Tibial artery (tissue), 4 donors: ENCODE results near the gene MFSD8.

Experiments
- DNase-seq, 2 donors: peaks; one replicate each; pipeline ENCODE4 v3.0.0-alpha.2; 2019
- H3K27ac ChIP-seq, 2 donors: fragments of 200-600 bp; sonication (generic) in 1 of 2; 1 replicate in 1 of 2; 2 replicates in 1 of 2; pipeline ENCODE4 v1.5.1; 2018 to 2019; ENCODE audit warnings: mild to moderate bottlenecking in 1 of 2
- H3K27me3 ChIP-seq, 2 donors: fragments of 200-600 bp; sonication (generic) in 1 of 2; one replicate each; pipeline versions ENCODE4 v1.5.1 to v1.6.0; 2016 to 2019
- H3K36me3 ChIP-seq, 3 donors: fragments of 200-600 bp; sonication (generic) in 2 of 3; one replicate each; pipeline ENCODE4 v1.5.1; 2016 to 2019; ENCODE audit warnings: mild to moderate bottlenecking in 2 of 3
- H3K4me1 ChIP-seq, 4 donors: fragments of 200-600 bp; sonication (generic) in 2 of 4; 1 replicate in 3 of 4; 2 replicates in 1 of 4; pipeline ENCODE4 v1.5.1; 2016 to 2019
- H3K4me3 ChIP-seq, 2 donors: fragments of 200-600 bp; sonication (generic) in 1 of 2; 1 replicate in 1 of 2; 2 replicates in 1 of 2; pipeline ENCODE4 v1.5.1; 2018 to 2019; ENCODE audit warnings: mild to moderate bottlenecking in 2 of 2
- H3K9me3 ChIP-seq, 3 donors: fragments of 200-600 bp; sonication (generic) in 1 of 3; one replicate each; pipeline ENCODE4 v1.5.1; 2016 to 2019
- CTCF ChIP-seq, 2 experiments: fragments of 200-600 bp in 1 of 2; fragments of 450-650 bp in 1 of 2; IDR thresholded peaks; one replicate each; pipeline ENCODE4 v1.5.1; 2017 to 2019; ENCODE audit warnings: antibody characterized with exemption in 2 of 2, mild to moderate bottlenecking in 1 of 2, moderate library complexity in 1 of 2
- intact Hi-C: fragments of 100-400 bp; cut with DNase I; formaldehyde crosslinking; loops from one replicate; pipeline ENCODE4 v1.15.0; 2023; ENCODE audit warnings: low total_unique reads

Gene MFSD8

DNA sequence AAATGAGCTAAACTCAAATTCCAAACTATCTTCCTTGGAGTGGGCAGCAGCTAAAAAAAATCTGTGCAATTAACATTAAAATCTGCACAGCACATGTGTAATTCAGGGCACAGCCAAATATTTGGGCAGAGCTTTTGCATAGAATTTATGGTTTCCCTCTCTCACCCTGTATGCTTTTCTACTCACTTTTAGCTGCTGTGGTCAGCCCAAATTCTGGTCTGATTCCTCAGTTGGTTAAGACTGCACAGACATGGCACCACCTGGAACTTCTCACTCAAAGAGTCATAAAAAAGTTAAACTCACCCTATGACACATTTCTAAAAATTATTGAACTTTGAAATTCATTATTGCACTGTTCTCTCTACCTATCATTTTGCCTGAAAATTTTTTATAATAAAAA is 89.2 kb downstream of the MFSD8 start:
- Histone ChIP-seq H3K36me3 (no peaks in the 10 kb centered on the region), H3K27me3 (no peaks in the 10 kb centered on the region), H3K4me1 (peaks cover 0 to 11% (median 5%) of the 10 kb centered on the region in 4 donors), H3K27ac (no peak overlapping the region), H3K4me3 (no peak overlapping the region), H3K9me3 (no peaks in the 10 kb centered on the region)
- DNase-seq = no peak
- TF ChIP-seq CTCF (IDR thresholded peaks at IDR 0.05) = no peak
- intact Hi-C loops = no loop called here

- Histone ChIP-seq H3K27me3 (no peaks in the 10 kb centered on the region), H3K4me3 (no peak overlapping the region), H3K9me3 (no peaks in the 10 kb centered on the region), H3K4me1 (peaks cover 0 to 18% (median 10%) of the 10 kb centered on the region in 4 donors), H3K36me3 (no peaks in the 10 kb centered on the region), H3K27ac (peak overlapping the region; percentile 45 to 51)
- intact Hi-C loops = no loop called here
- no peak for DNase-seq
- TF ChIP-seq CTCF (IDR thresholded peaks at IDR 0.05) = no peak
Observed at GRCh38 chr4:127870688-127871087, 94.3 kb downstream of the MFSD8 start.

- no peak overlapping the region for H3K4me3 ChIP-seq
- no peaks in the 10 kb centered on the region for H3K36me3 ChIP-seq
- no peaks in the 10 kb centered on the region for H3K27me3 ChIP-seq
- DNase-seq = no peak
- no peaks in the 10 kb centered on the region for H3K9me3 ChIP-seq
- H3K4me1 ChIP-seq = peaks cover 0 to 18% (median 10%) of the 10 kb centered on the region in 4 donors
- TF ChIP-seq CTCF (IDR thresholded peaks at IDR 0.05) = no peak
- H3K27ac ChIP-seq = peak overlapping the region; percentile 45 to 51
- intact Hi-C loops = no loop called here
Observed at GRCh38 chr4:127870281-127870680, 94.7 kb downstream of the MFSD8 start.

DNA sequence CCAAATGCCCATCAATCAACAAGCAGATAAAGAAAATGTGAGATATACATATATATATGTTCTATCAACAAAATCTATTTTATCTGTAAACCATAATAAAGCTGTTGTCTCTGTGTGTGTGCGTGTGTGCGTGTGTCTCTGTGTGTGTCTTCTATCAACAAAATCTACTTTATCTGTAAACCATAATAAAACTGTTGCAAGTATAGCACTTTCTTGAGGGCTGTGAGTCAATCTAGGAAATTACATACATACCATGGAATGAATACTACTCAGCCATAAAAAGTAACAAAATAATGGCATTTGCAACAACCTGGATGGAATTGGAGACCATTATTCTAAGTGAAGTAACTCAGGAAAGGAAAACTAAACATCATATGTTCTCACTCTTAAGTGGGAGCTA is 96.8 kb downstream of the MFSD8 start:
- intact Hi-C loops = no loop called here
- no peak for DNase-seq
- H3K27ac ChIP-seq = no peak overlapping the region
- peaks cover 0 to 18% (median 10%) of the 10 kb centered on the region in 4 donors for H3K4me1 ChIP-seq
- no peak overlapping the region for H3K4me3 ChIP-seq
- no peak for TF ChIP-seq CTCF (IDR thresholded peaks at IDR 0.05)
- no peaks in the 10 kb centered on the region for H3K9me3 ChIP-seq
- H3K27me3 ChIP-seq = no peaks in the 10 kb centered on the region
- no peaks in the 10 kb centered on the region for H3K36me3 ChIP-seq
